UCSD-AML1 (cell line): ENCODE data around the gene HOXD4.

Source experiments
- DNase-seq: peaks from one replicate; lab custom pipeline; 2025; ENCODE audit not compliant: unreplicated experiment; lab: John Stamatoyannopoulos, UW

HOXD4 gene

DNA sequence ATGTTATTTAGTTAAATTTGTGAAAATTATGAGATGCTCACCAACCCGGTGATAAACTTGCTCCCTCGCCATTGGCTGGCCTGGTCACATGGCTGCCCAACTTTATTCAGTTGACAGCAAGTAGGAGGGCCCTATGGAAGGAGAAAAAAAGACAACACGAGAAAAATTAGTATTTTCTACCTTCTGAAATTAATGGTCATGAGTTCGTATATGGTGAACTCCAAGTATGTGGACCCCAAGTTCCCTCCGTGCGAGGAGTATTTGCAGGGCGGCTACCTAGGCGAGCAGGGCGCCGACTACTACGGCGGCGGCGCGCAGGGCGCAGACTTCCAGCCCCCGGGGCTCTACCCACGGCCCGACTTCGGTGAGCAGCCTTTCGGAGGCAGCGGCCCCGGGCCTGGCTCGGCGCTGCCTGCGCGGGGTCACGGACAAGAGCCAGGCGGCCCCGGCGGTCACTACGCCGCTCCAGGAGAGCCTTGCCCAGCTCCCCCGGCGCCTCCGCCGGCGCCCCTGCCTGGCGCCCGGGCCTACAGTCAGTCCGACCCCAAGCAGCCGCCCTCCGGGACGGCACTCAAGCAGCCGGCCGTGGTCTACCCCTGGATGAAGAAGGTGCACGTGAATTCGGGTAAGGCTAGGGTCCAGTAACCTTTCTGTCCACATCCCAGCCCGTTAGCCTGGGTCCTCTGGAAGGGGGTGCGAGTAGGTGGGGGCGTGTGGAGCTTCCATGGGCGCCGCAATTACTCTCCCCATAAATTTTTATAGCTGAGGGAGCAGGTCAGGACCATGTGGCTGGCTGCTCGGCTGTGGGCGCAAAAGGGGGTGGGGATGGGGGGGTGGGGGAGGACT, at the start of gene HOXD4:
TSS of gene HOXD4 (plus strand) at position 109 of the 846 bp plus-strand sequence. CDS start at position 193, 84 bp downstream.
- no peak for DNase-seq

DNA sequence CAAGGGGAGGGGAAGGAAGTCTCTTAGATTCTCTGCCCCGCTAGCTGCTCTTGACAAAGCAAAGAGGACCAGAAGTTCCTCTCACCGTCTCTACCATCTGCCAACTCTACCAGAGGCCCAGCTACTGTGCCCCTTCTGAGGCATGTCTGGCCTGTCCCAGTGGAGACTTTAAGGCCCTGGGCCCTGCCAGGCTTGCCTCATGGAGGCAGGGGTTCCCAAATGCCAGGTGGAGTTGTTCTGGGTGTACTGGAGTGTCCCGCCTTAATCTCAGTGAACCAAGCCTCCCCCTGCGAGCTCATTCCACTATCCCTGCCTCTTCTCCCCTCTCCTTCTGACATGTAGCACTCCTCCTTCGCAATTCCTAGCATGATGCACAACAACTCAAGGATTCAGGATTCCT, 49.5 kb upstream of the HOXD4 start:
- DNase-seq, result no peak

DNA sequence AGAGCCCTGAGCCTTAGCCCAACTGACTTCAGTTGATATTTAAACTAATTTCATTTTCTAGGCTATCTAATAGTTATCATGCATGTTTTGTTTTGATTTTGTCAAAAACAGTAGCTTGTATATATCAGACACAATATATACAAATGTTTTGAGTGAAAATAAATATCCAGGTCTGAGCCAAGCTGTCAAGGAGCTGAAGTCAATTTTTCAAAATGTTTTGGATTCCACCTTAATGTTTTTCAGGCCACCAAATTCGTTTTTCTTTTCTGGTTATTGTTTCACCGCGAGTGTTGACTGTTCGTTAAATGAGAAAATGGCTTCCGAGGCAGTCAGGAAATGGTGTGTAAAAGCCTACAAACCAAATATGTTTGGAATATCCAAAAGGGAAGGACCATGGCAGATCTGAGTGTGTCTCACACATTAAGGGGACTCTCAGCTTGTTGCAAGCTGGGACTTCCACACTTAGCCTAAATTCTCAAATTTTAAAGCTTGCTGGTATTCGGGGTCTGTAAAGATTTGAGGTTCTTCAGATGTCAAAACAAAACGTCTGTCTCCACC, 49.0 kb upstream of the HOXD4 start:
- DNase-seq, result no peak

DNA sequence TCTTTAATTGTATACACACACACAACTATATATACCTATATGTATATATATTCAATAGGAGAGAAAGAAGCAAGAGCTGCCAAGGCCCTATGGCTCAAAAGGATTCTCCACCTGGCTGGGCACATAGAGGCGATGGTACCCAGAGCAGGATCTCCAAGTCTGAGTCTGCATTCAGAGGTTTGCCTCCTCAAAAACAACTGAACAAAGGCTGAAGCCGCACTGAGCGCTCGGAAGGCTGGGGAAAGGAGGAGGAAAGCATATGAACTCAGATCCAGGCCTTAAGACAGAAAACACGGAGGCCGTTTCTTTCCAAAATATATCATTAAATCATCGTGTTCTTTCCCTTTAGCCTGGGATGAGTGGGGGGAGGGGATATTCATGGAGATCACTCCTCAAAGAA, 48.2 kb upstream of the HOXD4 start:
- DNase-seq, result no peak

DNA sequence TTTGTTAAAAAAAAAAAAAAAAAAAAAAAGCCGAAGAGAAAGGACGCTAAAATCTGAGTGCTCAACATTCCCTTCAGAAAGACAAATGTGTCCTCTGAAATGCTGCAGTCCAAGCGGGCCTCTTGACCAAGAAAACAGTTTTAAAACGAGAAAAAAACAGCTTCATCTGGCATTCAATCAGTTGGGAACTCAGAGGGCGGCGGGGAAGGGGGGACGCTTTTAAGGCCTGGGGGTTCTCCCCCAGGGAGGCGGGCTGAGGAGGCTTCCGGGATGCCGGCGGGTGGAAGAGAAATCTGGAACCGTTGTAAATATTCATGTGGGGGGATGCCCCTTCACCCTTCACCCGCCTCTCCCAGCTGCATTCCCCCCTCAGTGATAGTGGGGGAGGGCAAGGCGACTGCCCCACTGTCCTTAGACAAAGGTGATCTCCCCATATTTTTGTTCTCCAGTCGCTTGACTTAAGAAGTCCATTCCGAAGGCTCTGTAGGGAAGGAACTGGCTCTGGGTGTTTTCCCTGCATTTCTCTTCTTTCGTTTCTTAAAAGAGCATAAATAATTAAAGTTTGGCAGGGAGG, 47.5 kb upstream of the HOXD4 start:
- DNase-seq, result no peak

DNA sequence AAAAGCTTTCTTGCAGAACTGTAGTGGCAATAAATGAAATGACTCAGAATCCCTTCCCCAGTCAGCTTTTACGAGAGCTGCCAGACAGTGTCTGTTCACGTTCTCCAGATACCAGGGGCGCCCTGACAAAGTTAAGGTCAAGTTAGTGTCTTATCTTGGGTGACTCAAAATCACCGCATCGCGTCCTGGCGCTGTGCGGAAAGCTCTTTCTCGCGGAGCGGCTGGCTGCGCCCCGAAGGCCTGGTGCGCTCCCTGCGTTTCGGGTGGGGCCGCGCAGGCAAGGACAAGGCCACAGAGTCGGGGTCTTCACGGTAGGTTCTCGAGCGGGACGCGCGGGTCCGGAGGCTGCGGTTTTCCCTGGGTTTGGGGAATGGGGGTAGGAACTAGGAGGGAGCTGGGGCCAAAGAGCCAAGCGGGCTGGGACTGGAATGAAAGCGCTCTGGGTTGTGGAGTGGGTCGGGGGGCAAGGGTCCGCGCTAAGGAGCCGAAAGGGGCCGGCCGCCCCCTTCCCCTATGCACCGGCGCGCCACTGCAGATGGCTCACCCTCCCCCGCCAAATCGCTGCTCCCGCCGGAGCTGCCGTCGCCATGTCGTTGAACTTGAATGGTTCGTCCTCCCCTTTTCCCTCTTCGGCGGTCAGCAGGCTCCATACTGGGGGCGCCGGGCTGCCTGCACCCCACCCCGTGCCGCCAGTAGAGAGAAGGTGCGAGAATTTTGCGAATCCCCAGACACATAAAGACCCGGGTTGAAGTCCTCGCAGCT, 46.9 kb upstream of the HOXD4 start:
- no peak for DNase-seq

DNA sequence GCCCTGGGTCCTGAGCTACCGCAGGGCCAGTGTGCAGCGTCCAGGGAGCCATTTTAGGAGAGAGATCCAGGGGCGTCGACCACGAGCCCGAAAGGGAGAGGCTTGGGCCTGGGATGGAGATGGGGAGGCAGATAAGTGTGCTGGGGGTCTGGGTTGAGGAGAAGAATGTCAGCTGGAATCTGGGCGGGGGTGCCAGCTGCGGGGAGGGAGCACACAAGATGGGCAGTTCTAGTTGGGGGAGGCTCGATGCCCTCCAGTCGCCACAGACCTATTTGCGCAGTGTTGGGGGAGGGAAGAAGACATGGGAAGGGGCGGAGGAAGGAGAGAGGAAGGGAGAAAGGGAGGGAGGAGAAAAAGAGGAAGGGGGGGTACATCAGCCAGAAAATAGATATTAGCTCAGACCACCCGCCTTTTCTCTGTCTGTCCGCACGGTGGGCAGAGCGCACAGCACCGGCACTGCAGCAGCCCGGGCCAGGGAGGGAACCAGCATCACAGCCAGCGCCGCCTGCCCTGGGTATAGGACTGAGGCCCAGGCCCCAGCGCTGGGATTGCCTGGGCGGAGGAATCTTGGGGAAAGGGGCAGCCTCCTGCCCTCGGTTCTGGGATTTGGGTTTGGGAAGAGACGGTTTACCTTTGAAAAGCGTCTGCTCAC, 46.1 kb upstream of the HOXD4 start:
- no peak for DNase-seq

DNA sequence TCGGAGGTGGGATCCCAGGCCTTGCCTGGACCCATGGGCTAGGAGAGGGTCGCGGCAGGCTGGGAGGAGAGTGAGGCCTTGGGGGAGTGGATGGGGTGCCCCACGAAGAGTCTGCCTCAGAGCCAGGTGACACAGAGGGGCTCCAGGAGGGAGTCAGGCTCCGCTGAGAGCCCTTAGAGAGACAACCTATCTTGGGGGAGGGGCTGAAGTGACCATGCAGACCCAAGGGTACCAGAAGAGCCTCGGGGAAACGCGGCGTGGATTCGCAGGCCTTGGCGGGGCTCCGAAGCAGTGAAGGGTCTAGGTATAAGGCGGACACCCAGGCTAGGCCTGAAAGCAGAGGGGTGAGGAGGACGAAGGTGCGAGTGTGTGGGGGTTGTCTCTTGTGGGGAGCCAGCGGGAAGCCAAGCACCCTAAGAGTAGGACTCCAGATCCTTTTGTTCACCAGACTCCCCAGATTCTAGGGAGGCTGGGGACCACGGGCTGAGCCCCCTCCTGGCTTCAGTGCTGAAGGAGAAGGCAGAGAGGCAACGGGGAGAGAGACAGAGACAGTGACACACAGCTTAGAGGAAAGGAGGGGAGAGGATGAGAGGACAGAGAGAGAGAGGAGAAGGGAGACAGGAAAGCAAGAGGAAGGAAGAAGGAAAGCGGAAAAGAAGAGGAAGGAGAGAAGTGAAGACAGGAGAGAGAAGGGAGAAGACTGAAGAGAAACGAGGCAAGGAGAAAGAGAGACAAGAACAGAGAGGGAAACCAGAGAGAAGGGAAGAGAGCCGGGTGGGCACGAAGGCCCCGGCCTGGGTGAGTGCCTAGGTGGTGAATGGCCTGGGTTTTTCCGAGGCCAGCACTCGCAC, 45.4 kb upstream of the HOXD4 start:
- no peak for DNase-seq

DNA sequence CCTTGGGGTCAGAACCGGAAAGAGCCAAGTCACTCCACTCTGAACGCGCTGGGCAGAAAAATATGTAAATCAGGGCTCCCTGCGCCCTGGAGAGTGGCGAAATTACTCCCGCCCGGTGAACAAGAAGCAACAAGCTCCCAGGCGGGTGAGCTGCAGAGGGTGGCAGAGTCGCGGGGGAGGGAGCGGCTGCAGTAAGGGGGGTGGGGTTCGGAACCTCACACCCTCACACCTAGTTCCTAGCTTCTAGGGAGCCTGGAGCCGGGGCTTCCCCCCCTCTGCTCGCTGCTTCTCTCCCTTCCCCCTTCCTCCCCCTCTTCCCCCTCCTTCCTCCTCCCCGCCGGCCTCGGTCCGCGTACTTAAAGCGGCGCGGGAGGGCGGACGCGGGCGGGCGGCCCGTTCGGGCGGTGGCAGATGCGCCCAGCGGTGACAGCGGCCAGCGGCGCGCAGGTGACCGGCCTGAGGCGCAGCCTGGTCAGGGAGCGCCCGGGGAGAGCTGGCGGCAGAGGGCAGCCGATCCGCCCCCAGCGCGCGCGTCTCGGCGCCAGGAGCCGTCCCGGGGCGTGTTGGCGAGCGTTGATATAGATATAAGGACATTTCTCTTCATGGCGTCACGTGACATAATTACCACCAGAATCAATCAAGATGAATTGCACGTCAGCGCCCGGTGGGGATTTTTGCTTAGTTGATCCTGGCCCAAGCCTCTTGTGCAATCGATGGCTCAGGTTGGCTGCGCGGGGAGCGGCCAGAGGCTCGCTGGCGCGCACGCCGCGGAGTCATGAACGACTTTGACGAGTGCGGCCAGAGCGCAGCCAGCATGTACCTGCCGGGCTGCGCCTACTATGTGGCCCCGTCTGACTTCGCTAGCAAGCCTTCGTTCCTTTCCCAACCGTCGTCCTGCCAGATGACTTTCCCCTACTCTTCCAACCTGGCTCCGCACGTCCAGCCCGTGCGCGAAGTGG, 44.5 kb upstream of the HOXD4 start, which contains the start of gene HOXD11:
TSS of gene HOXD11 (plus strand) at position 700 of the 959 bp plus-strand sequence. CDS start at position 776, 76 bp downstream.
- no peak for DNase-seq

DNA sequence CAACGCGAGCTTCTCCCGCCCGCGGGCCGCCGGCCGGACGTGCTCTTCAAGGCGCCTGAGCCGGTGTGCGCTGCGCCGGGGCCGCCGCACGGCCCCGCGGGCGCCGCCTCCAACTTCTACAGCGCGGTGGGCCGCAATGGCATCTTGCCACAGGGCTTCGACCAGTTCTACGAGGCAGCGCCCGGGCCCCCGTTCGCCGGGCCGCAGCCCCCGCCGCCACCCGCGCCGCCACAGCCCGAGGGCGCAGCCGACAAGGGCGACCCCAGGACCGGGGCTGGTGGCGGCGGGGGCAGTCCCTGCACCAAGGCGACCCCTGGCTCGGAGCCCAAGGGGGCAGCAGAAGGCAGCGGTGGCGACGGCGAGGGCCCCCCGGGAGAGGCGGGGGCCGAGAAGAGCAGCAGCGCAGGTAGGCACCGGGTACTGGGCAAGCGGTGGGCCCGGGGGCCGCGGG, 43.6 kb upstream of the HOXD4 start:
- no peak for DNase-seq

DNA sequence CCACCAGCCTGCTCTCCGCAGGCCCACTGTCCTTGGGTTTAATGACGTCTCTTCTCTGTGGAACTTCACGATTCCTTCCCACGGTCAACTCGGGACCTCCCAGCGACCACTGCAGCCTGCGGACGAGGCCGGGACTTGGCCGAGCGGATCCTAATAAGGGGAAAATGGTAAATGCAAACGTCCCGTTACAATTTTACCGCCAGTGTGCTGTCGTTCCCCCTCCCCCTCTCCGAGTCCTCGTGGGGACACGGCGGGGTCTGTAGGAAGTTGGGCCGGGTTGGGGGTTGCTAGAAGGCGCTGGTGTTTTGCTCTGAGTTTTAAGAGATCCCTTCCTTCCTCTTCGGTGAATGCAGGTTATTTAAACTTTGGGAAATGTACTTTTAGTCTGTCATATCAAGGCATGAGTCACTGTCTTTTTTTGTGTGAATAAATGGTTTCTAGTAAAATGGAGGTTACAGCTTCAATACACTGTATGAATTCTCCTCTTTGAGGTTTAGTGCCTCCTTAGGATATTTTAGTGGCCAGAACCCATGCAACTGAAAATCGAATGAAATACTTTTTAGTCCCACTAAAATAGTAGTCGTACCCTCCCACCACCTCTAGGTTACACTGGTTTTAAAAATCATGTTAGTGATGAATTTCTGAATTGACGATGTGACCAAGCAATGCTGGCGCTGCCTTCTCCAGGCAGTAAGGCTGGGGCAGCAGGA, 42.0 kb upstream of the HOXD4 start:
- no peak for DNase-seq

DNA sequence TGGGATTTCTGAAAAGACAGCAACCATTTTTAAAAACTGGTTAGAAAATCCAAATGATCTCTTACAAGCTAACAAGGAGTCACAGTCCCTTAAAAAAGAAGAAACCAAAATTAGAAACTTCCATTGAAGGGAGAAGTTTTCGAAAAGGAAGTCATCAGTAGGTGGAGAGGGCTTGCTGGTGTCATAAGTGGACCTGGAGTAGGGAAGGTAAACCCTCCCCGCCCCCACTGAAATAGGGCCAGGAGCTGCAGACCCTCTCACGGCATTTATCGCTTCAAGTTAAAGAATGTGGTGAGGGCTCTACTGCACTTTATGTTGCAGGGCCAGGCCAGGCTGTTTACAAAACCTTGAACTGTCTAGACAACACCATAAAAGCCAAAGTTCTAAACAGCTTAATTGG, 41.4 kb upstream of the HOXD4 start:
- DNase-seq, result no peak

DNA sequence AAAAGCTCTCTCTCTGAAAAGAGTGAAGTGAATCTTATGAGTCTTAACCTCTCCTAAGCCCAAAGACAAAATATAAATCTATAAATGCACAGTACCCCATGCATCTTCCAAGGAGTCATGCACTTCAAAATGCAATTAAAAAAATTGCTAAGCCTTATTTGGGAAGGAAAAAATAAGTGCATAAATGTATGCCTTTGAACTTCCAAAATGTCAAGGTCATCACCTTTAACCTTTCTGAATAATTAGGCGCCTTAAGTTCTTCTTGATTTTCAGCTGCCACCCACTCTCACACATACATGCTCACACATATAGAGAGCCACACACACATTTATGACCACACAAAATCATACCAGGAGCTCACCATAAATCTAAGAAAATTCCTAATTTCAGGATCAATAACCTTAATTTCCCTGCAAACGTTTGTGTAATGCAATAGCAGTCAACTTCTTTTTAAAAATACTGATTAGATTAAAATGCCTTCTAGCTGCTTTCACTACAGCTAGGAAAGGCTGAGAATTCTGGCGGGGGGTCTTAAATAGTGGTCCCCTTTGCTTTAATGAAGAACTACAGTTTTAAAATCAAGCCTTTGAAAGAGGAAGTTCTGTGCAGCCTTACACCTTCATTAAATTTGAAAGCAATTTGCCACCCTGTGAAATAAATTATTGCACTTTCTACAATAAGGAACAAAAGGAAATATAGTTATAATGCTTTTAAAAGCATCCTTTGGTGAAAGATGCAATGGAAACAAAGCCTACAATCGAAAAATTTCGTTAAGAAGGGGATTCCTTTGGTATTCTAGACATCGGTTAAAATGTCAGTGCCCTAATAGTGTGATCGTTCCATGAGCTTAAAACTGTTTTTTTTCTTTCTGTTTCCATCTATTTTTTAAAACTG, 40.7 kb upstream of the HOXD4 start:
- DNase-seq, result no peak

DNA sequence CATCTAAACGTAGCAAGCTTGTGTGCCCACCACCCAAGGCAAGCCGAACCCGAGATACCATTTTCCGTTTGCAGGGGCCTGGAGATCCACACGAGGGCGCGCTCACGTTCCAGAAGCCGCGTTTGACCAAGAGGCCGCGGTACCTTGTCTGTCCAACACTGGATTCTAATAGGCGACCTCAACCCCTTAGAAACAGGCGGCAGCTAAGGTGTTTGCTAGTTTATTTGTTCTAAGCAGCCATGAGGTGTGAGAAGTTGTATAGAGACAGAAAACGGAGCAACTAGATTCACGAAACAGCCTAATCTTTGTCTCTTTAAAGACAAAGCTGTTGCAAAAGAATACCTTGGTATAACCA, 40.1 kb upstream of the HOXD4 start:
- DNase-seq, result peak; percentile 38

DNA sequence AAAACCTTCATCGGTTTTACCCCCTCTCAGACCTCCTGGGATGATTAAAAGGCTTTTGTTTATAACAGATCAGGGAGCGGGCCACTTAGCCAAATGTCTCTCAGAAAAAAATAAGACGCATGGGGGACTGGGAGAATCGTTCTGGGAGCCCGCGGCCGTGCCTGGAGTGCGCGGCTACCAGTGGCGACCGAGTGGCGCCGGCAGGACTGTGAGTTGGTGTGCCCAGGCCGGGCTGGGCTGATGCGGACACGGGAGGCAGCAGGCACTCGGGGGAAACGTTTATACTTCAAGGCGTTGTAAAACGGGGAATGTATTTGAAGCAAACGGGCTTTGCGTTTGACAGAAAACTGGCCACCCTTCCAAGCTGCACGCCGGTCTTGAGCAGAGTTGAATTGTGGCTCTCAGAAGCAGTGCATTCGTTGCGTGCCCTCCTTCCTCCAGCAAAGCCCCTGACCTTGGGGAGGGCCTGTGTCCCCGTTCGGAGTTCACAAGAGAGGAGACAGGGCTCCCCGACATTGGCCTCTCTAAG, 39.4 kb upstream of the HOXD4 start:
- DNase-seq, result no peak

DNA sequence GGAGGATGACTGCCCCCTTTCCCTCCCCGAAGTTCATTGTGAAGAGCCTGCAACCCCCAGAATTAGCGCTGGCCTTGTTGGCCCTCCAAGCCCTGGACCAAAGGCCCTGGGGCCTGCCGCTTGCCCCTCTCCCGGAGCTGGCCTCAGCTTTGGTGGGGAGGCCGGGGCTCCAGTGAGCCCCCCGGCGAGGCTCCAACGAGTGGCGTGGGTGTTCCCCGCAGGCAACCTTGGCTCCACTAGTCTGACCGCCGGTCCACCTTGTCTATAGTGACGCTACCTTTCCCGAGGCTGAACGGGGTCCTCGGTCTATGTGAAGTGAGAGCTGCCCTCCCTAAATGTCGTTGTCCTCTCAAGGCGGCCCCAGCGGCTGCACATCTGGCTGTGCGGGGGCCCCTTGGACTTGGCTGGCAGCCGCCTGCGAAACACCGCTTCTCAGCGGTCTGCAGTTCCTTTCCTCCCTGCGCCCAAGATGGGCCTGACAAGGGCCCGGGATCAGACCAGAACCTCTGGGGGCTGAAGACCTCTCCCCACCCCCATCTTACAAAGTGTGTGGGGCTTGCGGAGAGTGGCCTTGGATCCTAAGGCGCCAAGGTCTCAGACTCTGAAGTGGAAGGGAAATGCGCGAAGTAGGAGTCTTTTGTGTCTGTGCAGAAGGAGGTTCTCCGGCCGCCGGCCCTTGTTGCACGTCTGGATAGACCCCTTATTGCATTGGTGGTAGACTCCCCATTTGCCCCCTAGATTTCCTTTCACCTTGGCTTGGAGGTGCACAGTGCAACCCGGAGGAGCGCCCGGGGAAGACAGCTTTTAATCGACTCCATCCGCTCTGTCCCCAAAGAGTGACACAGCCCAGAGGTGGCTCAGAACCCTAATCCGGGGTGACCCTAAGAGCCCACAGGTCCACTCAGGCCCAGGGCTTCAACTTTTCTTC, 38.7 kb upstream of the HOXD4 start:
- no peak for DNase-seq
